Adrenal gland (tissue), 5 donors: ENCODE results near the gene MED20.

Experiments used
- POLR2A ChIP-seq, 2 donors: fragments of 450-650 bp; IDR thresholded peaks; one replicate each; pipeline ENCODE4 v1.6.1; 2017; ENCODE audit warnings: antibody characterized with exemption in 2 of 2, mild to moderate bottlenecking in 2 of 2, moderate library complexity in 1 of 2
- TF ChIP-seq, protein P1 (sequence below), 6 experiments: fragments of 450-650 bp in 4 of 6; fragments of 200-600 bp in 2 of 6; sonication (generic) in 1 of 6; IDR thresholded peaks; 1 replicate in 5 of 6; 2 replicates in 1 of 6; pipeline versions ENCODE4 v1.5.1 to v1.8.0; 2016 to 2021; ENCODE audit warnings: antibody characterized with exemption in 6 of 6, mild to moderate bottlenecking in 2 of 6, moderate library complexity in 1 of 6
- donor health status: DM: no; HTN: no; CAD: no.

DNA sequence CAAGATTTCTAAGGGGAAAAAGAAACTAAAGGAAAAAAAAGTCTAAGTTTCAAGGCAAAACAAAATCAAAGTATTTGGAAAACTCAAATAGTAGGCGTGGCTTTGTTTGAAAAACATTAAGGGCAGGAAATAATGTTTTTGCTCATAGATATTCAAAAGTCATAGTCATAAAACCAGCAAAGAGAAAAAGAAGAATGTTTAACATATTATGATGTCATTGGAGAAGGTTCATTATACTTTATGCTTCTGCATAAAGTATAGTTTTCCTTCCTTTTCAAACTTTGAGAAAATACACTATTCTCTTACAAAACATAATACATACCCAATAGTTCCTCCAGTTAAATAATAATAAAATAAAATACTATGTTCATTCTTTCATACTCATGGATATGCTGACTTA lies 39.4 kb downstream of the MED20 start:
- TF ChIP-seq, protein P1, sequence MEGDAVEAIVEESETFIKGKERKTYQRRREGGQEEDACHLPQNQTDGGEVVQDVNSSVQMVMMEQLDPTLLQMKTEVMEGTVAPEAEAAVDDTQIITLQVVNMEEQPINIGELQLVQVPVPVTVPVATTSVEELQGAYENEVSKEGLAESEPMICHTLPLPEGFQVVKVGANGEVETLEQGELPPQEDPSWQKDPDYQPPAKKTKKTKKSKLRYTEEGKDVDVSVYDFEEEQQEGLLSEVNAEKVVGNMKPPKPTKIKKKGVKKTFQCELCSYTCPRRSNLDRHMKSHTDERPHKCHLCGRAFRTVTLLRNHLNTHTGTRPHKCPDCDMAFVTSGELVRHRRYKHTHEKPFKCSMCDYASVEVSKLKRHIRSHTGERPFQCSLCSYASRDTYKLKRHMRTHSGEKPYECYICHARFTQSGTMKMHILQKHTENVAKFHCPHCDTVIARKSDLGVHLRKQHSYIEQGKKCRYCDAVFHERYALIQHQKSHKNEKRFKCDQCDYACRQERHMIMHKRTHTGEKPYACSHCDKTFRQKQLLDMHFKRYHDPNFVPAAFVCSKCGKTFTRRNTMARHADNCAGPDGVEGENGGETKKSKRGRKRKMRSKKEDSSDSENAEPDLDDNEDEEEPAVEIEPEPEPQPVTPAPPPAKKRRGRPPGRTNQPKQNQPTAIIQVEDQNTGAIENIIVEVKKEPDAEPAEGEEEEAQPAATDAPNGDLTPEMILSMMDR (IDR thresholded peaks at IDR 0.05) = no peak
- no peak for TF ChIP-seq POLR2A (IDR thresholded peaks at IDR 0.05)
